ENCODE data around the gene HORMAD2. TPM values are rescaled to one million over a fixed set of nuclear protein-coding genes. Genes with fewer than 3 reads are reported as not detected.

Gene HORMAD2
- total RNA-seq, 1 donor from 2014 or later = not detected

DNA sequence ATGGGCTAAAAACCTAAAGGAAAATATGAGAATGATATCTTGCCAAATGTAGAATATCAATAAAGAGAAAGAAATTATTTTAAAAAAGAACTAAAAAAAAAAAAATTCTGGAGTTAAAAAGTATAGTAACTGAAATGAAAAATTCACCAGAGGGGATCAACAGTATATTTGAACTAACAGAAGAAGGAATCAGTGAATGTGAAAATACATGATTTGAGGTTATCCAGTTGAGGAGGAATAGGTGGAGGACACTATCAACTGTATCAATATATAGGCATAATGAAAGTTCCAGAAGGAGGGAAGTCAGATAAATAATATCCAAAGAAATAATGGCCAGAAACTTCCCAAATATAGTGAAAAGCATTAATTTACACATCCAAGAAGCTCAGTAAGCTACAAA, 16.1 kb upstream of the HORMAD2 start:
- DNase-seq (ENCODE audit: low spot score) = no peak
- H3K27me3 Mint-ChIP-seq (ENCODE audit: unreplicated experiment) = peaks cover 1% of the 10 kb centered on the region
- TF ChIP-seq CTCF (IDR thresholded peaks at IDR 0.05; ENCODE audit: unreplicated experiment) = no peak
- H3K36me3 Mint-ChIP-seq (ENCODE audit: low read depth, unreplicated experiment) = peaks cover 3% of the 10 kb centered on the region
- no peaks in the 10 kb centered on the region for H3K4me1 Mint-ChIP-seq (ENCODE audit: unreplicated experiment)
- peaks cover 4% of the 10 kb centered on the region for H3K9me3 Mint-ChIP-seq (ENCODE audit: unreplicated experiment)
- no peak overlapping the region for H3K27ac Mint-ChIP-seq (ENCODE audit: unreplicated experiment)
- H3K4me3 Mint-ChIP-seq (ENCODE audit: unreplicated experiment) = no peak overlapping the region

DNA sequence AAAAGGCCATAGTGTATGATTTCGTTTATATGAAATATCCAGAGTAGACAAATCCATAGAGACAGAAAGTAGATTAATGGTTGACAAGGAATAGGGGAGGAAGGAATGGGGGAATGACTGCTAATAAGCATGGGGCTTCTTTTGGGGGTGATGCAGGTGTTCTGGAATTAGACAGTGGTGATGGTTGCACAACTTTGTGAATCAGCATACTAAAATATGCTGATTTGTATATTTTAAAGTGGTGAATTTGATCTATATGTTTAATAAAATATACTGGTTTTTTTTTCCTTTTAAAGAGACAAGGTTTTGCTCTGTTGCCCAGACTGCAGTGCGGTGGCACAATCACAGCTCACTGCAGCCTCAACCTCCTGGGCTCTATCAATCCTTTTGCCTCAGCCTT, 6.5 kb upstream of the HORMAD2 start:
- Mint-ChIP-seq H3K4me3 (ENCODE audit: unreplicated experiment) (no peak overlapping the region), H3K9me3 (ENCODE audit: unreplicated experiment) (no peaks in the 10 kb centered on the region), H3K36me3 (ENCODE audit: low read depth, unreplicated experiment) (no peaks in the 10 kb centered on the region), H3K27ac (ENCODE audit: unreplicated experiment) (no peak overlapping the region), H3K27me3 (ENCODE audit: unreplicated experiment) (no peaks in the 10 kb centered on the region), H3K4me1 (ENCODE audit: unreplicated experiment) (no peaks in the 10 kb centered on the region)
- no peak for DNase-seq (ENCODE audit: low spot score)
- no peak for TF ChIP-seq CTCF (IDR thresholded peaks at IDR 0.05; ENCODE audit: unreplicated experiment)

- no peaks in the 10 kb centered on the region for H3K4me1 Mint-ChIP-seq (ENCODE audit: unreplicated experiment)
- no peaks in the 10 kb centered on the region for H3K27me3 Mint-ChIP-seq (ENCODE audit: unreplicated experiment)
- no peak overlapping the region for H3K4me3 Mint-ChIP-seq (ENCODE audit: unreplicated experiment)
- no peak for TF ChIP-seq CTCF (IDR thresholded peaks at IDR 0.05; ENCODE audit: unreplicated experiment)
- no peak for DNase-seq (ENCODE audit: low spot score)
- no peak overlapping the region for H3K27ac Mint-ChIP-seq (ENCODE audit: unreplicated experiment)
- no peaks in the 10 kb centered on the region for H3K36me3 Mint-ChIP-seq (ENCODE audit: low read depth, unreplicated experiment)
- no peaks in the 10 kb centered on the region for H3K9me3 Mint-ChIP-seq (ENCODE audit: unreplicated experiment)
Measured at GRCh38 chr22:30074147-30074546, 6.1 kb upstream of the HORMAD2 start.

DNA sequence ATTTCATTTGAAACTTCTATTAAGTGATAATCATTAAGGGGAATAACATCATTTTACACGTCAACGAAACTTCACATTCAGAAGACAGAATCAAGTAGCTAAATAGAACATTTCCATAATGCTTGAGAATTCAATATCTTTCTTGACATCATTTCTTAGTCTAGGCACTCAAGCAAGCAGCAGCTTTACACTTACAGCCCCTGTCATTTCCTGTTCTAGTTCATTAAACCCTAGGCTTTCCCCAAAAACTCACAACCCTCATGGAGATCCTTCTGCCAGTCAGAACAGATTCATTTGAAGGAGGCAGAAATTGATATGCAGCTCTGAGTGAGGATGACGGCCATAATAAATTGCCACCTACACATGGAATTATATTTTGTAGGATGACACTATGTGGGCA, 5.3 kb upstream of the HORMAD2 start:
- no peak for DNase-seq (ENCODE audit: low spot score)
- no peak for TF ChIP-seq CTCF (IDR thresholded peaks at IDR 0.05; ENCODE audit: unreplicated experiment)
- H3K36me3 Mint-ChIP-seq (ENCODE audit: low read depth, unreplicated experiment) = no peaks in the 10 kb centered on the region
- H3K27me3 Mint-ChIP-seq (ENCODE audit: unreplicated experiment) = no peaks in the 10 kb centered on the region
- H3K4me1 Mint-ChIP-seq (ENCODE audit: unreplicated experiment) = no peaks in the 10 kb centered on the region
- no peak overlapping the region for H3K27ac Mint-ChIP-seq (ENCODE audit: unreplicated experiment)
- H3K4me3 Mint-ChIP-seq (ENCODE audit: unreplicated experiment) = no peak overlapping the region
- no peaks in the 10 kb centered on the region for H3K9me3 Mint-ChIP-seq (ENCODE audit: unreplicated experiment)

DNA sequence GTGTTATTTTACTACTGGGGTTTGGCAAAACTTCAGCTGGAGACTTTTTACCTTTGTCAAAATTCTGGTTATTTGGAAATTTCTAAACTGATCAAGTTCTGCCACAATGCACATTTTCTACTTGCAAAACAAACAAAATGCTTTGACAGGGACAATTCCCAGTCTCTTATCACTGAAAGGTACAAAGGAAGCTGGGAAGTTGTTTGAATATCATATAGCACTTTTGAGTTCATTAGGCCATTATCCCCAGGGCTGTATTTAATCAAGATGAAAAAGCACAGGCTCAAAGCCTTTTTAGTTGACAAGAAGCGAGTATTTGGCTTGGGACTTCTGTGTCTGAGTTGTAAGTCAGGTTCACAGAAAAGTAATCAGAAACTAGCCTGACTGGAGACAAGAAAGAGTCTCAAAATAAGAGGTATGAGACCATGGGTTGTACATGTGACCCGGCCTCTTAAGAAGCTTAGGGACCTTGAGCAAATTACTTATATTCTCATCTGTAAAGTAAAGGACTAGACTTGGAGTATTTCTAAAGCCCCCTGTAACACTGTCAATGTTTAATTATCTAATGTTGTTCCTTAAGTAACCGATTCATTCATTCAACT, 2.9 kb upstream of the HORMAD2 start:
- H3K9me3 Mint-ChIP-seq (ENCODE audit: unreplicated experiment) = no peaks in the 10 kb centered on the region
- no peak for TF ChIP-seq CTCF (IDR thresholded peaks at IDR 0.05; ENCODE audit: unreplicated experiment)
- H3K36me3 Mint-ChIP-seq (ENCODE audit: low read depth, unreplicated experiment) = no peaks in the 10 kb centered on the region
- peaks cover 2% of the 10 kb centered on the region for H3K27me3 Mint-ChIP-seq (ENCODE audit: unreplicated experiment)
- H3K27ac Mint-ChIP-seq (ENCODE audit: unreplicated experiment) = no peak overlapping the region
- H3K4me1 Mint-ChIP-seq (ENCODE audit: unreplicated experiment) = no peaks in the 10 kb centered on the region
- no peak overlapping the region for H3K4me3 Mint-ChIP-seq (ENCODE audit: unreplicated experiment)
- no peak for DNase-seq (ENCODE audit: low spot score)

Data from endothelial cell (in vitro differentiated cells).